CD4-positive, alpha-beta T cell treated with Interleukin-6 at 100 ng/mL for 8 hours (primary cell): ENCODE results near the gene NKD1.
A peak's percentile ranks its signal among the peaks of the same experiment; 100 is the strongest.

Experiments used
- DNase-seq: peaks from one replicate; pipeline ENCODE4 v3.0.0-alpha.2; 2020; ENCODE audit warnings: mixed read lengths, low spot score

NKD1 gene

DNA sequence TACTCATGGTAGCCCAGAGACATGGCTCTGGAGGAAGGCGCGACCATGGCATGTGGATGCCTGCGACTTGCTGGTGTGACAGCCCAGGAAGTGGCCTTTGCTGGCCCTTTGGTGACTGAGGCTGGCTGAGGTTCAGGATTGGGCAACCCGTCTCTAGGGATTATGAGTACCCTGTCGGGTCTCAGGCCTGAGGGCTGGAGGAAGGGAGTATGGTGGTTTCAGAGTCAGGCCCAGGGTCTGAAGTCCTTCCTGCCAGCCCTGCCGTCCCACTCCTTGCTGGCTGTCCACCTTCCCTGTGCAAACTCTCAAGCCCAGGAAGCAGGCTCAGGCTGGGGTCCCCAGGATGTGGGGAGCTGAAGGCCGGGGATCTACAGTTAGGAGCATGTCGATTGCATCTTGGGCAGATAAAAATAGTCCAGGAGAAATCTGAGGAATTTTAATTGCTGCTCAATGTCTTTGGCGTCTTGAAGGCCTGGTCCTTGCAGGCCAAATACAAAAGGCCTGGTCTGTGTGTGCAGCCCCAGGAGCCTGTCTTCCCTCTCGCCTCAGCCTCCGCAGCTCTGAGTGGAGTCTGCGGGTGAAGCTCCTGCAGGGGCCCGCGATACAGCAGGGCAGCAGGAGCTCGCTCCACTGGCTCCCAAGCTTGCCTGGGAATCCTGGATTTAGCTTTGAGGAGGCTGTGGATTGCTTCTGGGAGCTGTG is 52.5 kb downstream of the NKD1 start:
- no peak for DNase-seq

- no peak for DNase-seq
These were observed 53.1 kb downstream of the NKD1 start for GRCh38 chr16:50601341-50601740.

- DNase-seq, result no peak
These were observed 53.9 kb downstream of the NKD1 start for GRCh38 chr16:50602126-50602525.

- DNase-seq, result peak; percentile 70
These were observed 54.5 kb downstream of the NKD1 start for GRCh38 chr16:50602531-50603205.

- no peak for DNase-seq
These were observed 55.2 kb downstream of the NKD1 start for GRCh38 chr16:50603206-50604064.

- DNase-seq, result no peak
These were observed 55.8 kb downstream of the NKD1 start for GRCh38 chr16:50604065-50604418.

DNA sequence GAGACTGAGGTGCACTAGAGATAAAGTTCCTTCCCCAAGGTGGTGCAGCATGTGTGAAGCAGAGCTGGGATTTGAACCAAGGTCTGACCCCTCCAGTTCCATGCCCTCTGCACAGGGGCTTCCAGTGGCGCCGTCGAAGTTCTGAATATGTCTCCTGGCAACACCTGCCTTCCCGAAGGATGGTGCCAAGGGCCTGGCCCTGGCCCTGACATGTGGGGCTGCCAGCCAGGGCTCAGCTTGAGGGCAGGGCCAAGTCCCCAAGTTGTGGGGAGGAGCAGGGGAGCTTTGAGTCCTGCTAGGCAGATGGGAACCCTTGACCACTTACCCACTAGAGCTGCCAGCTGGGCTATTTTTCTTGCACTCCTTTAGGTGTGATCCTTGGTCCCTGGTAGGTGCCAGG is 56.4 kb downstream of the NKD1 start:
- DNase-seq, result no peak

DNA sequence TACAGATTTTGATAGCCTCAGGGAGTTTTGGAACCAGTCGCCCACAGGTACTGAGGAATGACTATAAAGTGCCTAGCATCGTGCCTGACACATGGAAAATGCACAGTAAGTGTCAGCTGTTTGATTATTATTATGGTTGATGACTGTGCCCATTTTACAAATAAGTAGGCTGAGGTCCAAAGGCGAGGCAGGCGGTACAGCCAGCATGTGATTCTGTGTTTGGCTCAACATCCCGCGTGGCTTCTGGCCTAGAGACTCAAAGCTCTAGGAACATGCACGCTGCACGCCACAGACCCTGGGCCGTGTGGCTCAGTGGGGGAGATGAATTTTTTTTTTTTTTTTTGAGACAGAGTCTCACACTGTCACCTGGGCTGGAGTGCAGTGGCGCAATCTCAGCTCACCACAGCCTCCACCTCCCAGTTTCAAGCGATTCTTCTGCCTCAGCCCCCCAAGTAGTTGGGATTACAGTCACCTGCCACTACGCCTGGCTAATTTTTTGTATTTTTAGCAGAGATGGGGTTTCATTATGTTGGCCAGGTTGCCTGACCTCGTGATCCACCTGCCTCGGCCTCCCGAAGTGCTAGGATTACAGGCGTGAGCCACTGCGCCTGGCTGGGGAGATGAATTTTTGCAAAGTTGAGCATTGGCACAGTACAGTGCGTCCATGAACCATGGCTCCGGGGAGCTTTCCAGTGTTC is 57.7 kb downstream of the NKD1 start:
- DNase-seq, result no peak

DNA sequence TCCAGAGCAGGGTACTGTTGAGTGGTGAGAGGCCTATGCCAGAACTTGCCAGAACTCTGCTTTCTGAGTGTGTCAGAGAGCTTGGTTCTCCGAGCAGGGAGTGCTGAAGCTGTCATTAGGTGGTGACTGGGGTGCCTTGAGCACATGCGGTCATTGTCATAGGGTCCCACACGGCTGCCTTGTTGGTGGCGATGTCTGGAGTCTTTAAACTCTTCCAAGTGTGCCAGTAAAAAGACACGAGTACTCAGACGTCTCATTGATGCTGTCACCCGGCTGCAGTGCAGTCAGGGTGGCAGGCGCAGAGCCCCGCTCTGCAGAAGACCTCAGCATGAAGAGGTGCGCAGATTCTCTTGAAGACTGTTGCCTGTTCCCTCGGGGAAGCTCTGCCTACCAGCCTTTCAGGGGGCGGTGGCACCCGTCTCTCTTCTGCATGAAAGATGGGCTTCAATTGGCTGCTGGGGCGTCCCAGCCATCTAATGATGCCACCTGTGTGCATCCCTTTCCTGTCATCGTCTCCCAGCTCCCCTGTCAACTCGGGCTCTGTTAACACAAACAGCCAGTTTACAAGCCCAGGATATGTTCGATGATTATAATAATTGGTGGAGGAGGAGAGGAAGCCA is 58.3 kb downstream of the NKD1 start:
- no peak for DNase-seq

DNA sequence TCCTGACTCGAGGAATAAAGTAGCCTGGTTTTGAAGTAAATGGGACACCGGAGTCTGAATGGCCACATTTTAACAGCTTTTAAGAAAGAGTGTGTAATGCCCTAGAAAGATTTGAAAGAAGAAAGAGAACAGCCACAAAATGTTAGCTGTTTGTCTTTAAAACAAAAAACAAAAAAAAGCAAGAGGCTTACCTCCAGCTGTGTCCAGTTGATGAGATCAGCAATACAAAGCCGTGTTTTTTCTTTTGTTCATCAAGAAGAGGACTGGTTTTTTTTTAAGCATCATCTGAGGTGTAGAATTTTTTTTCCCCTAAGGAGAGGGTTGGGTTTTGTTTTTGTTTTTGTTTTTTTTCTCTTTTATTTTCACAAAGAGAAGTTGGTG is 58.8 kb downstream of the NKD1 start:
- no peak for DNase-seq

DNA sequence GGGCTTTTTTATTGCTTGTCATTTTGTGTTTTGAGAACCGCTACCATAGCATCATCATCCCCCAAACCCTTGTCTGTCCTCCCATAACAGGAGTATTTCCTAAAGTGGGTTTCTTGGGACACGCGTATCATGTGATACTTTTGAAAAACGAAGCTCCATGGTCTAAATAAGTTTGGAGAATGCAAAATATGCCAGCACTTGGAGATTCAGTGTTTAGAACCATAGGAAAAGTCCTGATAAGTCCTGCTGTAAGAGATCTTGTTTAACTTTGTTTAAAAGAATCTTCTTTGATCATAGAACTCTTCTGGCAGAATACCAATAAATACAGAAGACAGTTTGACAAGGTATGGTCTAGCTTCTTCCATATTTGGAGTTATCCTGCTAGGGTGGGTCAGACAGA is 59.3 kb downstream of the NKD1 start:
- no peak for DNase-seq

DNA sequence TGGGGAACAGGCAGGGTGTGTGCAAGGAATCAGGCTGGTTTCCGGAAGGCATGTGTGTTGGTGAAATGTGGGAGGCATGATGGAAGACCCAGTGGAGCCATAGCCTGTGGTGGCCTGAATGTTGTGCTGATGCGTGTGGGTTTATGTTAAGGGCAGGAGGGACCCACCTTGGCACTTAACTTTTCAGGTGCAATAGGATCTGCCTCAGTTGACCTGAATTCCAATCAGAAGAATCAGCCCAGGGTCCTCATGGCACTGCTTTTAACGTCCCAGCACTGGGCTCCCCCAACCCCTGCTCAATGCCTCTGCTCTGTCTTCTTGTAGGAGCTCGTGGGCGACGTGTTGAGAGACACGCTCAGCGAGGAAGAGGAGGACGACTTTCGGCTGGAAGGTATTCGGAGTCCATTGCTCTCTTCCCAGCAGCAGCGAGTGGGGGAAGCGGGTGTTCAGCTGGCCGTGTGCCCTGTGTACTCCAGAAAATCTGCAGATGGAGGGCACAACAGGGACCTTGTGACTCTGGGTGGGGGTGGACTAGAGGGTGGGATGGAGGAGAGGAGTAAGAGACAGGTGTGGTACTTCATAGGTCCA is 59.9 kb downstream of the NKD1 start:
- DNase-seq, result no peak

- DNase-seq, result no peak
These were observed 60.9 kb downstream of the NKD1 start for GRCh38 chr16:50609049-50609448.

DNA sequence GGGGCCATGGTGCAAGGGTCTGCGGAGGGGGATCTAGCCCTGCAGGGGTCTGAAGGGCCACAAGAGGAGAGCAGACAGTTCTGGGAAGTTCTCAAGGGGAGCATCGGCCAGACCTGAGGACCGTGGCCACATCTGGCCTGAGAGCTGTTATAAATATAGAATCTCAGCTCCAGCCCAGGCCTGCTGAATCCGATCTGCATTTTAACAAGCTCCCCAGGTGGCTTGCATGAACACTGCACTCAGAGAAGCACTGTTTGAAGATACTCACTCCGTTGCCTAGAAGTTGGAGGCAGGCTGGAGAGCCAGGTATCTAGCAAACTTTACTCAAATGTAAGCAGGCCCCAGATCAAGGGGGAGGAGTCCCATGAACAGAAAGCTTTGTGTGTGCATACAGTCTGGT is 61.3 kb downstream of the NKD1 start:
- DNase-seq, result no peak

DNA sequence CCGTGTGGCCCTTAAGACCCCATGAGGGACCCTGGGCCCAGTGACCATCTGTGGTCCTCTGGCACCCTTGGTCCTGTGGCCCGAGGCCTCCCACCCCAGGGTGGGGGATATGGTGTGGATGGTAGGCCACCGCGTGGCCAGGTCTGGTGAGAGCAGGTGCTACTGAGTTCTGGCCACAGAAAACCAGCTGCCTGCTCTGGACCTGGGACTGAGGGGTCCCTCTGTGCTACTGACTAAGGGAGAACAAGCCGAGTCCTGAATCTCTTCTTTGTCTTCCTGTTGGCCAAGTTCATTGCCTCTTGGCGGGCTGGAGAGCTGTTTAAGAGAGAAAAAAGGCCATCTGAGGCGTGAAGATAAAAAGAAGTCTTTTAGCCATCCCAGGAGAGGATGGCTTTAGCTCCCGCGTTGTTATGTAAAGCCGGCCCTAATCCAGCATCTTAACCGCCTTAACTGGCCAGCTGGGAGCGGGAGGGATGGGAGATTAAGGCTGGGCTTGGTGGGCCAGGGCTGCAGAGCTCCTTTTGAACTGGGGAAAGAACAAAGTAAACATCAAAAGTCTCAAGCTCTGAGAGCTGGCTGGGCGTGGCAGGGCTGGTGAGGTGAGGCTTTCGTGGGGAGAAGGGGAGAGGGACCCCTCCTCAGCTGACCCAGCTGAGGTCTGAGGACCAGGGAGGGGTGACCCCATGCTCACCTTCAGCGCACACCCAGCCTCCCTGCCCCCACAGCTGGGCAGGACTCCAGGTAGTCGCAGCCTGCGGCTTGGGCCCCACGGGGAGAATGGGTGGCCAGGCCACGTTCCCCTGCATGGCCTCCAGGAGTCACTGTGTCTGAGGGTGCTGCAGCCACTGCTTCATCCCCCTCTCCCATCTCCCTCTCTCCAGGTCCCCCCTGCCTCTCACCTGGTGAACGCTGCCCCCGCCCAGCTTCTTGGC is 62.4 kb downstream of the NKD1 start:
- DNase-seq, result no peak

GRCh38 chr16:50611332-50611934 is 63.2 kb downstream of the NKD1 start:
- no peak for DNase-seq

- no peak for DNase-seq
These were observed 64.0 kb downstream of the NKD1 start for GRCh38 chr16:50611995-50612848.

GRCh38 chr16:50612849-50613198 is 64.6 kb downstream of the NKD1 start:
- DNase-seq, result no peak

GRCh38 chr16:50613281-50613963 is 65.2 kb downstream of the NKD1 start:
- no peak for DNase-seq
